HUES6 (cell line): ENCODE results near the gene ARFGAP1.

Source experiments
- H3K27ac ChIP-seq: 2 replicates; pipeline ENCODE4 v1.7.0; 2013; ENCODE audit warnings: low read depth, mild to moderate bottlenecking, low read length, inconsistent platforms
- H3K27me3 ChIP-seq: 2 replicates; pipeline ENCODE4 v1.6.1; 2013; ENCODE audit warnings: low read length; ENCODE audit not compliant: control insufficient read depth, insufficient read depth
- H3K36me3 ChIP-seq: 2 replicates; pipeline ENCODE4 v1.6.1; 2013; ENCODE audit warnings: low read length; ENCODE audit not compliant: control insufficient read depth, insufficient read depth
- H3K4me1 ChIP-seq: 2 replicates; pipeline ENCODE4 v1.6.1; 2013; ENCODE audit warnings: low read length; ENCODE audit not compliant: control insufficient read depth, insufficient read depth
- H3K4me3 ChIP-seq: 2 replicates; pipeline ENCODE4 v1.5.1; 2013; ENCODE audit warnings: low read depth, low read length
- H3K9ac ChIP-seq: one replicate; pipeline ENCODE4 v1.6.1; 2013; ENCODE audit warnings: mild to moderate bottlenecking, low read length
- H3K9me3 ChIP-seq: 2 replicates; pipeline ENCODE4 v1.6.1; 2013; ENCODE audit warnings: low read depth, low read length; ENCODE audit not compliant: control insufficient read depth, insufficient read depth

ARFGAP1 gene

GRCh38 chr20:63311833-63312243 is 39.2 kb downstream of the ARFGAP1 start:
- Histone ChIP-seq H3K4me3 (no peak overlapping the region), H3K9me3 (no peaks in the 10 kb centered on the region), H3K9ac (no peak overlapping the region), H3K27me3 (no peaks in the 10 kb centered on the region), H3K4me1 (no peaks in the 10 kb centered on the region), H3K27ac (no peak overlapping the region), H3K36me3 (no peaks in the 10 kb centered on the region)

GRCh38 chr20:63312273-63312672 is 39.7 kb downstream of the ARFGAP1 start:
- Histone ChIP-seq H3K36me3 (no peaks in the 10 kb centered on the region), H3K9me3 (no peaks in the 10 kb centered on the region), H3K4me1 (no peaks in the 10 kb centered on the region), H3K27me3 (no peaks in the 10 kb centered on the region), H3K4me3 (no peak overlapping the region), H3K27ac (no peak overlapping the region), H3K9ac (no peak overlapping the region)

GRCh38 chr20:63312690-63313348 is 40.2 kb downstream of the ARFGAP1 start:
- Histone ChIP-seq H3K4me1 (no peaks in the 10 kb centered on the region), H3K36me3 (no peaks in the 10 kb centered on the region), H3K9me3 (no peaks in the 10 kb centered on the region), H3K4me3 (no peak overlapping the region), H3K27ac (no peak overlapping the region), H3K27me3 (no peaks in the 10 kb centered on the region), H3K9ac (no peak overlapping the region)

GRCh38 chr20:63313349-63314014 is 40.9 kb downstream of the ARFGAP1 start:
- no peaks in the 10 kb centered on the region for H3K27me3 ChIP-seq
- no peaks in the 10 kb centered on the region for H3K4me1 ChIP-seq
- no peak overlapping the region for H3K4me3 ChIP-seq
- no peaks in the 10 kb centered on the region for H3K9me3 ChIP-seq
- H3K36me3 ChIP-seq = no peaks in the 10 kb centered on the region
- no peak overlapping the region for H3K9ac ChIP-seq
- no peak overlapping the region for H3K27ac ChIP-seq

GRCh38 chr20:63314015-63314471 is 41.4 kb downstream of the ARFGAP1 start:
- H3K27me3 ChIP-seq = no peaks in the 10 kb centered on the region
- H3K36me3 ChIP-seq = no peaks in the 10 kb centered on the region
- no peak overlapping the region for H3K27ac ChIP-seq
- no peak overlapping the region for H3K9ac ChIP-seq
- no peak overlapping the region for H3K4me3 ChIP-seq
- H3K9me3 ChIP-seq = no peaks in the 10 kb centered on the region
- no peaks in the 10 kb centered on the region for H3K4me1 ChIP-seq

- no peak overlapping the region for H3K9ac ChIP-seq
- no peak overlapping the region for H3K27ac ChIP-seq
- H3K4me3 ChIP-seq = no peak overlapping the region
- no peaks in the 10 kb centered on the region for H3K36me3 ChIP-seq
- H3K9me3 ChIP-seq = no peaks in the 10 kb centered on the region
- no peaks in the 10 kb centered on the region for H3K27me3 ChIP-seq
- no peaks in the 10 kb centered on the region for H3K4me1 ChIP-seq
Measured at GRCh38 chr20:63314566-63315239, 42.1 kb downstream of the ARFGAP1 start.

- no peaks in the 10 kb centered on the region for H3K9me3 ChIP-seq
- H3K9ac ChIP-seq = no peak overlapping the region
Measured at GRCh38 chr20:63315240-63315689, 42.7 kb downstream of the ARFGAP1 start.

GRCh38 chr20:63315731-63316491 is 43.3 kb downstream of the ARFGAP1 start:
- Histone ChIP-seq H3K9ac (no peak overlapping the region), H3K27me3 (no peaks in the 10 kb centered on the region), H3K36me3 (no peaks in the 10 kb centered on the region), H3K9me3 (no peaks in the 10 kb centered on the region), H3K4me3 (no peak overlapping the region), H3K4me1 (no peaks in the 10 kb centered on the region), H3K27ac (no peak overlapping the region)

More at GRCh38 chr20:63315240-63315689, 42.7 kb downstream of the ARFGAP1 start:
- Histone ChIP-seq H3K4me1 (no peaks in the 10 kb centered on the region), H3K4me3 (no peak overlapping the region), H3K27ac (no peak overlapping the region), H3K27me3 (no peaks in the 10 kb centered on the region), H3K36me3 (no peaks in the 10 kb centered on the region)

- H3K4me1 ChIP-seq = no peaks in the 10 kb centered on the region
- no peaks in the 10 kb centered on the region for H3K27me3 ChIP-seq
- H3K4me3 ChIP-seq = no peak overlapping the region
- H3K36me3 ChIP-seq = no peaks in the 10 kb centered on the region
- H3K9ac ChIP-seq = no peak overlapping the region
- no peak overlapping the region for H3K27ac ChIP-seq
- no peaks in the 10 kb centered on the region for H3K9me3 ChIP-seq
Measured at GRCh38 chr20:63316502-63316921, 43.9 kb downstream of the ARFGAP1 start.

- H3K27ac ChIP-seq = no peak overlapping the region
Measured at GRCh38 chr20:63317061-63317460, 44.4 kb downstream of the ARFGAP1 start.

More at GRCh38 chr20:63317061-63317460, 44.4 kb downstream of the ARFGAP1 start:
- Histone ChIP-seq H3K9me3 (no peaks in the 10 kb centered on the region), H3K27me3 (no peaks in the 10 kb centered on the region), H3K9ac (no peak overlapping the region), H3K4me1 (no peaks in the 10 kb centered on the region), H3K4me3 (no peak overlapping the region), H3K36me3 (no peaks in the 10 kb centered on the region)
